HEK293 (cell line): Measurements from ENCODE around the gene NFIX.

Experiments used
- ELK4 ChIP-seq: IDR thresholded peaks from 2 replicates; pipeline ENCODE4 v1.6.1; 2011; ENCODE audit warnings: mild to moderate bottlenecking, low read depth, low read length, borderline replicate concordance
- RBAK ChIP-seq: fragments of 450-650 bp; formaldehyde crosslinking; IDR thresholded peaks from 2 replicates; pipeline ENCODE4 v1.5.1; 2016; ENCODE audit warnings: missing biosample characterization, missing genetic modification characterization
- SETDB1 ChIP-seq: IDR thresholded peaks from one replicate; pipeline ENCODE4 v1.6.1; 2017; ENCODE audit warnings: mild to moderate bottlenecking, low read length, moderate library complexity, mixed read lengths; ENCODE audit not compliant: insufficient read length
- WT1 ChIP-seq: fragments of 450-650 bp; formaldehyde crosslinking; IDR thresholded peaks from 2 replicates; pipeline ENCODE4 v1.5.1; 2016; ENCODE audit warnings: missing biosample characterization, missing genetic modification characterization
- ZBTB20 ChIP-seq: fragments of 450-650 bp; formaldehyde crosslinking; IDR thresholded peaks from 2 replicates; pipeline ENCODE4 v1.5.1; 2016; ENCODE audit warnings: missing biosample characterization, missing genetic modification characterization
- ZFP69B ChIP-seq: fragments of 450-650 bp; formaldehyde crosslinking; IDR thresholded peaks from 2 replicates; pipeline ENCODE4 v1.5.1; 2016; ENCODE audit warnings: missing biosample characterization, missing genetic modification characterization
- ZIC2 ChIP-seq: fragments of 450-650 bp; formaldehyde crosslinking; IDR thresholded peaks from 2 replicates; pipeline ENCODE4 v1.5.1; 2016; ENCODE audit warnings: missing biosample characterization, missing genetic modification characterization
- ZNF133 ChIP-seq: fragments of 450-650 bp; formaldehyde crosslinking; IDR thresholded peaks from 2 replicates; pipeline ENCODE4 v1.5.1; 2016; ENCODE audit warnings: missing biosample characterization, missing genetic modification characterization
- ZNF138 ChIP-seq: fragments of 450-650 bp; formaldehyde crosslinking; IDR thresholded peaks from 2 replicates; pipeline ENCODE4 v1.5.1; 2016; ENCODE audit warnings: missing biosample characterization, missing genetic modification characterization, borderline replicate concordance
- ZNF146 ChIP-seq: fragments of 450-650 bp; formaldehyde crosslinking; IDR thresholded peaks from 2 replicates; pipeline ENCODE4 v1.5.1; 2016; ENCODE audit warnings: missing biosample characterization, missing genetic modification characterization
- ZNF16 ChIP-seq: fragments of 450-650 bp; formaldehyde crosslinking; IDR thresholded peaks from 2 replicates; pipeline ENCODE4 v1.5.1; 2016; ENCODE audit warnings: low read depth, missing biosample characterization, missing genetic modification characterization
- ZNF174 ChIP-seq: fragments of 450-650 bp; formaldehyde crosslinking; IDR thresholded peaks from 2 replicates; pipeline ENCODE4 v1.5.0; 2017; ENCODE audit warnings: missing biosample characterization, mild to moderate bottlenecking, missing genetic modification characterization
- ZNF223 ChIP-seq: fragments of 450-650 bp; formaldehyde crosslinking; IDR thresholded peaks from 2 replicates; pipeline ENCODE4 v1.5.1; 2016; ENCODE audit warnings: missing biosample characterization, missing genetic modification characterization
- ZNF239 ChIP-seq: fragments of 450-650 bp; formaldehyde crosslinking; IDR thresholded peaks from 2 replicates; pipeline ENCODE4 v1.5.1; 2016; ENCODE audit warnings: missing biosample characterization, missing genetic modification characterization
- ZNF302 ChIP-seq: fragments of 450-650 bp; formaldehyde crosslinking; IDR thresholded peaks from 2 replicates; pipeline ENCODE4 v1.5.1; 2016; ENCODE audit warnings: missing biosample characterization, missing genetic modification characterization, low read depth
- ZNF341 ChIP-seq: fragments of 450-650 bp; formaldehyde crosslinking; IDR thresholded peaks from 2 replicates; pipeline ENCODE4; 2016; ENCODE audit warnings: low read depth, missing biosample characterization, missing genetic modification characterization
- ZNF37A ChIP-seq: fragments of 450-650 bp; IDR thresholded peaks from 2 replicates; pipeline ENCODE4 v1.5.1; 2018; ENCODE audit warnings: missing biosample characterization, missing genetic modification characterization
- ZNF391 ChIP-seq: fragments of 450-650 bp; formaldehyde crosslinking; IDR thresholded peaks from 2 replicates; pipeline ENCODE4 v1.5.1; 2016; ENCODE audit warnings: low read depth, missing biosample characterization, missing genetic modification characterization, borderline replicate concordance
- ZNF433 ChIP-seq: fragments of 450-650 bp; formaldehyde crosslinking; IDR thresholded peaks from 2 replicates; pipeline ENCODE4 v1.5.1; 2016; ENCODE audit warnings: missing biosample characterization, missing genetic modification characterization, low read depth
- ZNF529 ChIP-seq: fragments of 450-650 bp; formaldehyde crosslinking; IDR thresholded peaks from 2 replicates; pipeline ENCODE4 v1.5.1; 2017; ENCODE audit warnings: missing genetic modification characterization, missing biosample characterization; ENCODE audit not compliant: insufficient replicate concordance
- ZNF600 ChIP-seq: fragments of 450-650 bp; formaldehyde crosslinking; IDR thresholded peaks from 2 replicates; pipeline ENCODE4 v1.5.1; 2016; ENCODE audit warnings: missing biosample characterization, missing genetic modification characterization
- ZNF654 ChIP-seq: fragments of 450-650 bp; formaldehyde crosslinking; IDR thresholded peaks from 2 replicates; pipeline ENCODE4 v1.5.1; 2016; ENCODE audit warnings: low read depth, missing biosample characterization, missing genetic modification characterization
- ZNF660 ChIP-seq: fragments of 450-650 bp; IDR thresholded peaks from 2 replicates; pipeline ENCODE4 v1.5.1; 2018; ENCODE audit warnings: missing biosample characterization, mild to moderate bottlenecking, missing genetic modification characterization
- ZSCAN16 ChIP-seq: fragments of 450-650 bp; formaldehyde crosslinking; IDR thresholded peaks from 2 replicates; pipeline ENCODE4 v1.5.1; 2016; ENCODE audit warnings: missing biosample characterization, missing genetic modification characterization
- TF ChIP-seq, protein P1 (sequence below): fragments of 450-650 bp; formaldehyde crosslinking; IDR thresholded peaks from 2 replicates; pipeline ENCODE4 v1.5.1; 2017; ENCODE audit warnings: missing biosample characterization, missing genetic modification characterization
- TF ChIP-seq, protein P2 (sequence below): fragments of 450-650 bp; formaldehyde crosslinking; IDR thresholded peaks from 2 replicates; pipeline ENCODE4 v1.5.1; 2016; ENCODE audit warnings: missing biosample characterization, missing genetic modification characterization
- TF ChIP-seq, protein P3 (sequence below): fragments of 450-650 bp; formaldehyde crosslinking; IDR thresholded peaks from 2 replicates; pipeline ENCODE4 v1.5.1; 2017; ENCODE audit warnings: missing biosample characterization, mild to moderate bottlenecking, missing genetic modification characterization, moderate library complexity
- TF ChIP-seq, protein P4 (sequence below): fragments of 450-650 bp; formaldehyde crosslinking; IDR thresholded peaks from 2 replicates; pipeline ENCODE4 v1.5.1; 2016; ENCODE audit warnings: missing biosample characterization, missing genetic modification characterization
- TF ChIP-seq, protein P5 (sequence below): fragments of 450-650 bp; formaldehyde crosslinking; IDR thresholded peaks from 2 replicates; pipeline ENCODE4 v1.5.1; 2016; ENCODE audit warnings: missing biosample characterization, missing genetic modification characterization
- TF ChIP-seq, protein P6 (sequence below): fragments of 450-650 bp; formaldehyde crosslinking; IDR thresholded peaks from 2 replicates; pipeline ENCODE4 v1.5.1; 2016; ENCODE audit warnings: missing biosample characterization, missing genetic modification characterization

The NFIX gene

GRCh38 chr19:13116282-13117175 is 121.3 kb downstream of the NFIX start, which contains the start of gene TRMT1 (continued):
- TF ChIP-seq, protein P1, sequence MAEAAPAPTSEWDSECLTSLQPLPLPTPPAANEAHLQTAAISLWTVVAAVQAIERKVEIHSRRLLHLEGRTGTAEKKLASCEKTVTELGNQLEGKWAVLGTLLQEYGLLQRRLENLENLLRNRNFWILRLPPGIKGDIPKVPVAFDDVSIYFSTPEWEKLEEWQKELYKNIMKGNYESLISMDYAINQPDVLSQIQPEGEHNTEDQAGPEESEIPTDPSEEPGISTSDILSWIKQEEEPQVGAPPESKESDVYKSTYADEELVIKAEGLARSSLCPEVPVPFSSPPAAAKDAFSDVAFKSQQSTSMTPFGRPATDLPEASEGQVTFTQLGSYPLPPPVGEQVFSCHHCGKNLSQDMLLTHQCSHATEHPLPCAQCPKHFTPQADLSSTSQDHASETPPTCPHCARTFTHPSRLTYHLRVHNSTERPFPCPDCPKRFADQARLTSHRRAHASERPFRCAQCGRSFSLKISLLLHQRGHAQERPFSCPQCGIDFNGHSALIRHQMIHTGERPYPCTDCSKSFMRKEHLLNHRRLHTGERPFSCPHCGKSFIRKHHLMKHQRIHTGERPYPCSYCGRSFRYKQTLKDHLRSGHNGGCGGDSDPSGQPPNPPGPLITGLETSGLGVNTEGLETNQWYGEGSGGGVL (tag by site-specific recombination), result no peak
- TF ChIP-seq ZSCAN16 (tag by site-specific recombination) (no peak), SETDB1 (no peak), ZNF146 (tag by site-specific recombination) (no peak), ZNF391 (tag by site-specific recombination) (0 out of 2 replicates have a peak, but pooled peaks have one; percentile 55), ELK4 (no peak), ZNF433 (tag by site-specific recombination) (no peak), ZFP69B (tag by site-specific recombination) (peak; percentile 90), WT1 (tag by site-specific recombination) (peak; percentile 66; the same call in 1 of the 2 replicates), ZNF174 (tag by site-specific recombination) (no peak), ZIC2 (tag by site-specific recombination) (peak; percentile 86), ZNF239 (tag by site-specific recombination) (0 out of 2 replicates have a peak, but pooled peaks have one; percentile 69), ZNF660 (tag by site-specific recombination) (peak; percentile 87), ZNF302 (no peak), ZBTB20 (peak; percentile 47), ZNF133 (tag by site-specific recombination) (no peak), ZNF600 (tag by site-specific recombination) (peak; percentile 77), RBAK (tag by site-specific recombination) (no peak), ZNF654 (tag by site-specific recombination) (no peak), ZNF37A (tag by site-specific recombination) (no peak), ZNF138 (no peak), ZNF341 (tag by site-specific recombination) (peak; percentile 91), ZNF16 (tag by site-specific recombination) (no peak), ZNF223 (tag by site-specific recombination) (no peak), ZNF529 (tag by site-specific recombination) (no peak)
- TF ChIP-seq, protein P2, sequence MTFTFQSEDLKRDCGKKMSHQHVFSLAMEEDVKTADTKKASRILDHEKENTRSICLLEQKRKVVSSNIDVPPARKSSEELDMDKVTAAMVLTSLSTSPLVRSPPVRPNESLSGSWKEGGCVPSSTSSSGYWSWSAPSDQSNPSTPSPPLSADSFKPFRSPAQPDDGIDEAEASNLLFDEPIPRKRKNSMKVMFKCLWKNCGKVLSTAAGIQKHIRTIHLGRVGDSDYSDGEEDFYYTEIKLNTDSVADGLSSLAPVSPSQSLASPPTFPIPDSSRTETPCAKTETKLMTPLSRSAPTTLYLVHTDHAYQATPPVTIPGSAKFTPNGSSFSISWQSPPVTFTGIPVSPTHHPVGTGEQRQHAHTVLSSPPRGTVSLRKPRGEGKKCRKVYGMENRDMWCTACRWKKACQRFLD (tag by site-specific recombination), result no peak
- TF ChIP-seq, protein P3, sequence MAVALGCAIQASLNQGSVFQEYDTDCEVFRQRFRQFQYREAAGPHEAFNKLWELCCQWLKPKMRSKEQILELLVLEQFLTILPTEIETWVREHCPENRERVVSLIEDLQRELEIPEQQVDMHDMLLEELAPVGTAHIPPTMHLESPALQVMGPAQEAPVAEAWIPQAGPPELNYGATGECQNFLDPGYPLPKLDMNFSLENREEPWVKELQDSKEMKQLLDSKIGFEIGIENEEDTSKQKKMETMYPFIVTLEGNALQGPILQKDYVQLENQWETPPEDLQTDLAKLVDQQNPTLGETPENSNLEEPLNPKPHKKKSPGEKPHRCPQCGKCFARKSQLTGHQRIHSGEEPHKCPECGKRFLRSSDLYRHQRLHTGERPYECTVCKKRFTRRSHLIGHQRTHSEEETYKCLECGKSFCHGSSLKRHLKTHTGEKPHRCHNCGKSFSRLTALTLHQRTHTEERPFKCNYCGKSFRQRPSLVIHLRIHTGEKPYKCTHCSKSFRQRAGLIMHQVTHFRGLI (tag by site-specific recombination), result peak; percentile 80; the same call in 1 of the 2 replicates
- TF ChIP-seq, protein P4, sequence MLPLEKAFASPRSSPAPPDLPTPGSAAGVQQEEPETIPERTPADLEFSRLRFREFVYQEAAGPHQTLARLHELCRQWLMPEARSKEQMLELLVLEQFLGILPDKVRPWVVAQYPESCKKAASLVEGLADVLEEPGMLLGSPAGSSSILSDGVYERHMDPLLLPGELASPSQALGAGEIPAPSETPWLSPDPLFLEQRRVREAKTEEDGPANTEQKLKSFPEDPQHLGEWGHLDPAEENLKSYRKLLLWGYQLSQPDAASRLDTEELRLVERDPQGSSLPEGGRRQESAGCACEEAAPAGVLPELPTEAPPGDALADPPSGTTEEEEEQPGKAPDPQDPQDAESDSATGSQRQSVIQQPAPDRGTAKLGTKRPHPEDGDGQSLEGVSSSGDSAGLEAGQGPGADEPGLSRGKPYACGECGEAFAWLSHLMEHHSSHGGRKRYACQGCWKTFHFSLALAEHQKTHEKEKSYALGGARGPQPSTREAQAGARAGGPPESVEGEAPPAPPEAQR (tag by site-specific recombination), result peak; percentile 74
- TF ChIP-seq, protein P5, sequence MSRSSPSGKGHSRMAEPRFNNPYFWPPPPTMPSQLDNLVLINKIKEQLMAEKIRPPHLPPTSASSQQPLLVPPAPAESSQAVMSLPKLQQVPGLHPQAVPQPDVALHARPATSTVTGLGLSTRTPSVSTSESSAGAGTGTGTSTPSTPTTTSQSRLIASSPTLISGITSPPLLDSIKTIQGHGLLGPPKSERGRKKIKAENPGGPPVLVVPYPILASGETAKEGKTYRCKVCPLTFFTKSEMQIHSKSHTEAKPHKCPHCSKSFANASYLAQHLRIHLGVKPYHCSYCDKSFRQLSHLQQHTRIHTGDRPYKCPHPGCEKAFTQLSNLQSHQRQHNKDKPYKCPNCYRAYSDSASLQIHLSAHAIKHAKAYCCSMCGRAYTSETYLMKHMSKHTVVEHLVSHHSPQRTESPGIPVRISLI, result no peak
- TF ChIP-seq, protein P6, sequence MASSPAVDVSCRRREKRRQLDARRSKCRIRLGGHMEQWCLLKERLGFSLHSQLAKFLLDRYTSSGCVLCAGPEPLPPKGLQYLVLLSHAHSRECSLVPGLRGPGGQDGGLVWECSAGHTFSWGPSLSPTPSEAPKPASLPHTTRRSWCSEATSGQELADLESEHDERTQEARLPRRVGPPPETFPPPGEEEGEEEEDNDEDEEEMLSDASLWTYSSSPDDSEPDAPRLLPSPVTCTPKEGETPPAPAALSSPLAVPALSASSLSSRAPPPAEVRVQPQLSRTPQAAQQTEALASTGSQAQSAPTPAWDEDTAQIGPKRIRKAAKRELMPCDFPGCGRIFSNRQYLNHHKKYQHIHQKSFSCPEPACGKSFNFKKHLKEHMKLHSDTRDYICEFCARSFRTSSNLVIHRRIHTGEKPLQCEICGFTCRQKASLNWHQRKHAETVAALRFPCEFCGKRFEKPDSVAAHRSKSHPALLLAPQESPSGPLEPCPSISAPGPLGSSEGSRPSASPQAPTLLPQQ (tag by site-specific recombination), result peak; percentile 76; the same call in 1 of the 2 replicates
